H9 (cell line): ENCODE data around the gene ARPC1A. TPM values are rescaled to one million over a fixed set of nuclear protein-coding genes. Genes with fewer than 3 reads are reported as not detected.

Experiments
- DNase-seq: peaks from one replicate; pipeline ENCODE4 v3.0.0-alpha.2; 2017
- H2AFZ ChIP-seq: one replicate; pipeline ENCODE4 v1.6.1; 2013; ENCODE audit warnings: mild to moderate bottlenecking, low read length, control low read depth, moderate library complexity
- H2AK5ac ChIP-seq: 2 replicates; pipeline ENCODE4 v1.6.1; 2013; ENCODE audit warnings: low read length, control low read depth, mixed read lengths; ENCODE audit not compliant: insufficient read length
- H2BK120ac ChIP-seq: one replicate; pipeline ENCODE4 v1.6.1; 2013; ENCODE audit warnings: low read depth, mild to moderate bottlenecking, low read length, control low read depth, inconsistent platforms; ENCODE audit not compliant: poor library complexity, severe bottlenecking
- H2BK12ac ChIP-seq: 2 replicates; pipeline ENCODE4 v1.6.1; 2013; ENCODE audit warnings: low read length, control low read depth, mixed read lengths, low read depth; ENCODE audit not compliant: insufficient read length
- H2BK15ac ChIP-seq: 2 replicates; pipeline ENCODE4 v1.6.1; 2013; ENCODE audit warnings: low read depth, low read length, control low read depth
- H2BK20ac ChIP-seq: one replicate; pipeline ENCODE4 v1.6.1; 2013; ENCODE audit warnings: low read depth, mild to moderate bottlenecking, low read length, control low read depth, inconsistent platforms; ENCODE audit not compliant: poor library complexity, severe bottlenecking
- H2BK5ac ChIP-seq: 2 replicates; pipeline ENCODE4 v1.6.1; 2013; ENCODE audit warnings: low read length, control low read depth, mixed read lengths; ENCODE audit not compliant: insufficient read length
- H3K14ac ChIP-seq: 2 replicates; pipeline ENCODE4 v1.6.1; 2013; ENCODE audit warnings: low read length, control low read depth; ENCODE audit not compliant: insufficient read depth
- H3K18ac ChIP-seq: 2 replicates; pipeline ENCODE4 v1.6.1; 2013; ENCODE audit warnings: low read depth, mild to moderate bottlenecking, mixed read lengths, low read length, control low read depth; ENCODE audit not compliant: insufficient read length
- H3K23ac ChIP-seq: 2 replicates; pipeline ENCODE4 v1.6.1; 2013; ENCODE audit warnings: low read length, control low read depth, mixed read lengths, low read depth; ENCODE audit not compliant: insufficient read length
- H3K23me2 ChIP-seq: 2 replicates; pipeline ENCODE4 v1.6.1; 2013; ENCODE audit warnings: low read depth, mild to moderate bottlenecking, mixed read lengths, low read length, control low read depth; ENCODE audit not compliant: insufficient read length, poor library complexity, severe bottlenecking
- H3K27ac ChIP-seq: 2 replicates; pipeline ENCODE4 v1.5.1; 2013; ENCODE audit warnings: low read length, control low read depth, mixed read lengths, low read depth; ENCODE audit not compliant: insufficient read length
- H3K27me3 ChIP-seq: 2 replicates; pipeline ENCODE4 v1.6.1; 2013; ENCODE audit warnings: low read length, control low read depth, inconsistent platforms; ENCODE audit not compliant: insufficient read depth
- H3K4ac ChIP-seq: 2 replicates; pipeline ENCODE4 v1.6.1; 2013; ENCODE audit warnings: low read depth, mild to moderate bottlenecking, control low read depth, inconsistent platforms, low read length, moderate library complexity
- H3K4me1 ChIP-seq: 2 replicates; pipeline ENCODE4 v1.6.1; 2013; ENCODE audit warnings: low read length, control low read depth, inconsistent platforms; ENCODE audit not compliant: insufficient read depth
- H3K4me2 ChIP-seq: 2 replicates; pipeline ENCODE4 v1.6.1; 2013; ENCODE audit warnings: low read length, control low read depth, mixed read lengths; ENCODE audit not compliant: insufficient read length, insufficient read depth
- H3K56ac ChIP-seq: 2 replicates; pipeline ENCODE4 v1.6.1; 2013; ENCODE audit warnings: low read depth, mild to moderate bottlenecking, mixed read lengths, low read length, control low read depth; ENCODE audit not compliant: insufficient read length
- H3K79me1 ChIP-seq: 2 replicates; pipeline ENCODE4 v1.6.1; 2013; ENCODE audit warnings: low read depth, mild to moderate bottlenecking, moderate library complexity, low read length, control low read depth, inconsistent platforms; ENCODE audit not compliant: insufficient read depth, poor library complexity, severe bottlenecking
- H3K79me2 ChIP-seq: 2 replicates; pipeline ENCODE4 v1.6.1; 2013; ENCODE audit warnings: low read length, control low read depth, inconsistent platforms; ENCODE audit not compliant: insufficient read depth
- H3K9ac ChIP-seq: 2 replicates; pipeline ENCODE4 v1.6.1; 2013; ENCODE audit warnings: low read length, control low read depth, mixed read lengths; ENCODE audit not compliant: insufficient read length; ENCODE audit errors: extremely low read depth
- H3K9me3 ChIP-seq: one replicate; pipeline ENCODE4 v1.6.1; 2013; ENCODE audit warnings: low read depth, low read length, inconsistent platforms; ENCODE audit not compliant: control insufficient read depth
- H3T11ph ChIP-seq: one replicate; pipeline ENCODE4 v1.6.1; 2013; ENCODE audit warnings: mild to moderate bottlenecking, low read length, control low read depth, inconsistent platforms
- H4K20me1 ChIP-seq: one replicate; pipeline ENCODE4 v1.6.1; 2013; ENCODE audit not compliant: control insufficient read depth, insufficient read length, insufficient read depth
- H4K5ac ChIP-seq: 2 replicates; pipeline ENCODE4 v1.6.1; 2013; ENCODE audit warnings: low read depth, mild to moderate bottlenecking, mixed read lengths, low read length, control low read depth; ENCODE audit not compliant: insufficient read length
- H4K8ac ChIP-seq: replicated peaks from 2 replicates; pipeline ENCODE4 v1.6.1; 2013; ENCODE audit warnings: low read length, control low read depth, mixed read lengths, low read depth; ENCODE audit not compliant: insufficient read length
- H4K91ac ChIP-seq: 2 replicates; pipeline ENCODE4 v1.6.1; 2013; ENCODE audit warnings: low read depth, mild to moderate bottlenecking, moderate library complexity, mixed read lengths, low read length, control low read depth; ENCODE audit not compliant: insufficient read length
- H3K27ac Mint-ChIP-seq, 3 experiments: 2 replicates in 2 of 3; 3 replicates in 1 of 3; pipeline ENCODE4 v1.8.0; 2020 to 2021; ENCODE audit warnings: mixed read lengths in 3 of 3, mild to moderate bottlenecking in 1 of 3, moderate library complexity in 1 of 3
- H3K27me3 Mint-ChIP-seq: 2 replicates; pipeline ENCODE4 v1.8.0; 2021; ENCODE audit warnings: low read depth, mild to moderate bottlenecking, moderate library complexity, mixed read lengths
- H3K36me3 Mint-ChIP-seq, 3 experiments: 2 replicates in 2 of 3; 3 replicates in 1 of 3; pipeline ENCODE4 v1.8.0; 2020 to 2021; ENCODE audit warnings: low read depth in 3 of 3, mixed read lengths in 3 of 3; ENCODE audit not compliant: insufficient read depth in 1 of 3
- H3K4me1 Mint-ChIP-seq, 2 experiments: 2 replicates each; pipeline ENCODE4 v1.8.0; 2020; ENCODE audit warnings: mixed read lengths in 2 of 2
- H3K4me3 Mint-ChIP-seq, 2 experiments: 2 replicates in 1 of 2; 3 replicates in 1 of 2; pipeline ENCODE4 v1.8.0; 2020 to 2021; ENCODE audit warnings: mild to moderate bottlenecking in 2 of 2, mixed read lengths in 2 of 2, moderate library complexity in 1 of 2
- H3K9me3 Mint-ChIP-seq, 2 experiments: 2 replicates in 1 of 2; 3 replicates in 1 of 2; pipeline ENCODE4 v1.8.0; 2020; ENCODE audit warnings: mild to moderate bottlenecking in 2 of 2, mixed read lengths in 2 of 2, moderate library complexity in 1 of 2
- CTCF ChIP-seq: fragments of 200-600 bp; sonication (generic); conservative IDR thresholded peaks from 3 replicates; pipeline ENCODE4 v1.8.0; 2021; ENCODE audit warnings: antibody characterized with exemption, mild to moderate bottlenecking
- WGBS: extraction: QIAGEN DNeasy Blood & Tissue Kit; methylation state at CpG from one replicate; pipeline ENCODE4 v1.1.7; 2013; ENCODE audit warnings: missing lambda C conversion rate, low lambda C conversion rate, mixed read lengths; ENCODE audit not compliant: insufficient read length; ENCODE audit errors: extremely low coverage; 5-methylcytosine and 5-hydroxymethylcytosine counted together
- total RNA-seq: library from RNA; stranded (reverse); gene quantifications from 2 replicates; pipeline ENCODE4 v1.2.1, GENCODE V29; 2021

Gene ARPC1A
- total RNA-seq, 1 experiment from 2014 or later: 169 TPM

DNA sequence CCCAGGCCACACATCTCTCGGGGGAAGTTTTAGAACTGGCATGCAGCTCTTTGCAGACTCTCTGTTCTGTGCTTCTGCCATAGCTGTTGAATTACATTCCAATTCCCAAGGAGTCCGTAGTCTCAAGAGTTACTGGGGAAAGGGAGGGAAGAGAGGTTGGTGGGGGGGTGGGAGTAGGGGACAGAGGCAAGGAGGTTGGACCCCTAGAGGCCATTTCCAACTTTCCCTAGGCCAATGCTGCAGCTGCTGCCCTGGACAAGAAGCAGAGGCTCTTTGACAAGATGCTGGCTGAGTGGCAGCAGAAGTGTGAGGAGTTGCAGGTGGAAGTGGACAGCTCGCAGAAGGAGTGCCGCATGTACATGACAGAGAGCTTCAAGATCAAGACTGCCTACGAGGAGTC lies 29.2 kb upstream of the ARPC1A start:
- Histone ChIP-seq H2AK5ac (no peak overlapping the region), H2BK5ac (no peak overlapping the region), H3K14ac (no peak overlapping the region), H4K8ac (no peak overlapping the region), H2AFZ (no peak overlapping the region), H2BK12ac (no peak overlapping the region), H2BK20ac (no peak overlapping the region), H3K9ac (no peak overlapping the region), H3K4ac (no peak overlapping the region), H3K23me2 (no peaks in the 10 kb centered on the region), H2BK15ac (no peak overlapping the region), H3K27ac (no peak overlapping the region), H3K79me1 (no peaks in the 10 kb centered on the region), H3K4me1 (no peaks in the 10 kb centered on the region), H3K4me2 (no peak overlapping the region), H3K18ac (no peak overlapping the region), H3K27me3 (no peaks in the 10 kb centered on the region), H3K79me2 (no peaks in the 10 kb centered on the region), H3K56ac (no peak overlapping the region), H3K23ac (no peak overlapping the region), H4K20me1 (no peaks in the 10 kb centered on the region), H4K5ac (no peak overlapping the region), H2BK120ac (no peak overlapping the region), H3T11ph (no peak overlapping the region), H3K9me3 (no peaks in the 10 kb centered on the region), H4K91ac (no peak overlapping the region)
- DNase-seq: peak; percentile 48
- Mint-ChIP-seq H3K36me3 (no peaks in the 10 kb centered on the region), H3K27ac (no peak overlapping the region), H3K27me3 (no peaks in the 10 kb centered on the region), H3K9me3 (no peaks in the 10 kb centered on the region), H3K4me3 (no peak overlapping the region), H3K4me1 (no peaks in the 10 kb centered on the region)
- WGBS: no CpG with 5 or more reads among the region's 5 CpGs
- peak; percentile 34 for TF ChIP-seq CTCF
